ENCODE data around the gene WDR91.

GRCh38 chr7:135180122-135180521, 31.2 kb downstream of the WDR91 start:
- TF ChIP-seq CTCF (IDR thresholded peaks at IDR 0.05; ENCODE audit: insufficient read depth, low read depth, low read length) (no peak), EZH2 (IDR thresholded peaks at IDR 0.05; ENCODE audit: insufficient read depth, low read length) (no peak)

Data from astrocyte (in vitro differentiated cells and primary cell).